Erythroblast (primary cell): ENCODE results near the gene CEACAM8.
"Not testable (repeated sequence)": the region's sequence is repeated elsewhere in the genome, so short reads cannot be mapped to it uniquely, and the experiment has no call there.

Experiments
- DNase-seq, 2 experiments: peaks; one replicate each; lab custom pipeline; 2025; lab: John Stamatoyannopoulos, UW
- GATA1 ChIP-seq: IDR thresholded peaks from 2 replicates; pipeline ENCODE4 v1.6.1; 2011; ENCODE audit warnings: low read depth, mild to moderate bottlenecking, control low read depth, low read length, moderate library complexity
- POLR2A ChIP-seq: IDR thresholded peaks from 2 replicates; pipeline ENCODE4 v1.6.1; 2011; ENCODE audit warnings: mild to moderate bottlenecking, low read length

Gene CEACAM8

GRCh38 chr19:42555801-42556200 is 38.9 kb downstream of the CEACAM8 start:
- no peak for DNase-seq
- TF ChIP-seq POLR2A (no peak), GATA1 (no peak)

- DNase-seq: no peak
- TF ChIP-seq GATA1: no peak
- TF ChIP-seq POLR2A: no peak
Measured at GRCh38 chr19:42555317-42555716, 39.4 kb downstream of the CEACAM8 start.

GRCh38 chr19:42554046-42554575 is 40.6 kb downstream of the CEACAM8 start:
- DNase-seq: no peak
- TF ChIP-seq POLR2A (no peak), GATA1 (no peak)

- DNase-seq: no peak
- TF ChIP-seq POLR2A (no peak), GATA1 (no peak)
Measured at GRCh38 chr19:42553292-42554045, 41.3 kb downstream of the CEACAM8 start.

GRCh38 chr19:42552086-42553065 is 42.3 kb downstream of the CEACAM8 start:
- TF ChIP-seq POLR2A (no peak), GATA1 (no peak)
- DNase-seq: no peak

- DNase-seq: not testable (repeated sequence)
Measured at GRCh38 chr19:42550521-42550920, 44.2 kb downstream of the CEACAM8 start.

GRCh38 chr19:42549067-42549466 is 45.7 kb downstream of the CEACAM8 start:
- DNase-seq: not testable (repeated sequence)

GRCh38 chr19:42548552-42548951 is 46.2 kb downstream of the CEACAM8 start:
- no peak for DNase-seq

GRCh38 chr19:42547929-42548328 is 46.8 kb downstream of the CEACAM8 start:
- DNase-seq: no peak
- TF ChIP-seq POLR2A (no peak), GATA1 (no peak)

More at GRCh38 chr19:42548552-42548951, 46.2 kb downstream of the CEACAM8 start:
- TF ChIP-seq POLR2A (no peak), GATA1 (no peak)

- no peak for DNase-seq
- TF ChIP-seq GATA1: no peak
- TF ChIP-seq POLR2A: no peak
Measured at GRCh38 chr19:42546831-42547500, 47.8 kb downstream of the CEACAM8 start.

- TF ChIP-seq POLR2A (no peak), GATA1 (no peak)
- DNase-seq: no peak
Measured at GRCh38 chr19:42544146-42544545, 50.6 kb downstream of the CEACAM8 start.

- DNase-seq: no peak
- TF ChIP-seq GATA1: no peak
- TF ChIP-seq POLR2A: no peak
Measured at GRCh38 chr19:42542791-42543190, 51.9 kb downstream of the CEACAM8 start.

- TF ChIP-seq POLR2A (no peak), GATA1 (no peak)
- DNase-seq: no peak
Measured at GRCh38 chr19:42540071-42540553, 54.6 kb downstream of the CEACAM8 start.
